Activated T-cell treated with anti-CD3 and anti-CD28 coated beads, Interleukin-2, amount 50 U/mL, for 72 hours (primary cell): Measurements from ENCODE around the gene CDH5. TPM values are rescaled to one million over a fixed set of nuclear protein-coding genes. Genes with fewer than 3 reads are reported as not detected.
"Not testable (repeated sequence)": the region's sequence is repeated elsewhere in the genome, so short reads cannot be mapped to it uniquely, and the experiment has no call there.

Experiments used
- ATAC-seq, 2 donors: fragments of 150-1000 bp; cut with Tn5 transposase; replicated peaks in 1 of 2; 2 replicates each; pipeline ENCODE4 v1.10.0; 2021; ENCODE audit warnings: moderate library complexity in 2 of 2, mild to moderate bottlenecking in 1 of 2
- DNase-seq, 2 donors: peaks; one replicate each; pipeline ENCODE4 v3.0.0; 2021 to 2022; ENCODE audit warnings: mixed read lengths in 1 of 2
- H3K27ac Mint-ChIP-seq: one replicate; pipeline ENCODE4 v1.8.0; 2022; ENCODE audit warnings: mild to moderate bottlenecking, moderate library complexity, mixed read lengths
- H3K27me3 Mint-ChIP-seq: one replicate; pipeline ENCODE4 v1.8.0; 2022; ENCODE audit warnings: low read depth, mixed read lengths
- H3K36me3 Mint-ChIP-seq, 2 donors: one replicate each; pipeline ENCODE4 v1.8.0; 2022; ENCODE audit warnings: mixed read lengths in 2 of 2, mild to moderate bottlenecking in 1 of 2; ENCODE audit not compliant: insufficient read depth in 2 of 2
- H3K4me1 Mint-ChIP-seq: one replicate; pipeline ENCODE4 v1.8.0; 2022; ENCODE audit warnings: low read depth, mixed read lengths
- H3K4me3 Mint-ChIP-seq, 2 donors: one replicate each; pipeline ENCODE4 v1.8.0; 2022; ENCODE audit warnings: mild to moderate bottlenecking in 2 of 2, mixed read lengths in 2 of 2, moderate library complexity in 2 of 2
- H3K9me3 Mint-ChIP-seq, 2 donors: one replicate each; pipeline ENCODE4 v1.8.0; 2022; ENCODE audit warnings: mixed read lengths in 2 of 2
- total RNA-seq, 2 donors: library from RNA; stranded (reverse); gene quantifications; one replicate each; pipeline ENCODE4 v1.2.3, GENCODE V29; 2022

The CDH5 gene
- not detected for total RNA-seq

- no peak for DNase-seq
- ATAC-seq: no peak
- no peaks in the 10 kb centered on the region for H3K9me3 Mint-ChIP-seq
- peaks cover 40% of the 10 kb centered on the region for H3K27me3 Mint-ChIP-seq
- H3K36me3 Mint-ChIP-seq: no peaks in the 10 kb centered on the region
- H3K27ac Mint-ChIP-seq: no peak within 1 kb of the TSS
- no peak within 1 kb of the TSS for H3K4me3 Mint-ChIP-seq
- H3K4me1 Mint-ChIP-seq: no peaks in the 10 kb centered on the region
Observed at GRCh38 chr16:66366433-66367299, at the start of gene CDH5. Gene CDH5 (plus strand): TSS chr16:66366691. CDS start chr16:66379338, 12,647 bp downstream.

- DNase-seq: no peak
- H3K9me3 Mint-ChIP-seq: no peaks in the 10 kb centered on the region
- H3K4me3 Mint-ChIP-seq: no peak overlapping the region
- no peaks in the 10 kb centered on the region for H3K36me3 Mint-ChIP-seq
- H3K4me1 Mint-ChIP-seq: peaks cover 5% of the 10 kb centered on the region
- ATAC-seq: no peak
- peaks cover 22% of the 10 kb centered on the region for H3K27me3 Mint-ChIP-seq
- no peak overlapping the region for H3K27ac Mint-ChIP-seq
Observed at GRCh38 chr16:66318505-66318904, 48.0 kb upstream of the CDH5 start.

DNA sequence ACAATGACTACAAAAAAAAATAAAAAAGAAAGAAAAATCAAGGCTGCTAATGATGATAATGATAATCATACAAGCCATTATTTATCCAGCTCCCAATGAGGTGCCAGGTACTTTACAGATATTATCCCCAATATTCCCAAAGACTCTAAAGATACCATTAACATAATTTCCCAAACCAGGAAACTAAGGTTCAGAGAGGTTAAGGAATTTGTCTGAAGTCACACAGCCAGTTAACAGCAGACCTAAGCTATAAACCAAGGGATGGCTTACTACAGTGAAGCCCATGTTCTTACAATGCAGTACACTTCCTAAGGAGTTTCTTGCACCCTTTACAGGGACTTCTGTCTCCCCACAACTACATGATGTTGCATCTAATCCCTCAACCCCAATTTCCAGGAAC, 45.7 kb upstream of the CDH5 start:
- Mint-ChIP-seq H3K9me3 (no peaks in the 10 kb centered on the region), H3K4me1 (no peaks in the 10 kb centered on the region), H3K27ac (no peak overlapping the region), H3K36me3 (no peaks in the 10 kb centered on the region), H3K27me3 (peaks cover 14% of the 10 kb centered on the region), H3K4me3 (no peak overlapping the region)
- DNase-seq (no peak), ATAC-seq (no peak)

- no peak overlapping the region for H3K27ac Mint-ChIP-seq
- ATAC-seq (no peak), DNase-seq (no peak)
- no peaks in the 10 kb centered on the region for H3K36me3 Mint-ChIP-seq
- no peak overlapping the region for H3K4me3 Mint-ChIP-seq
- H3K4me1 Mint-ChIP-seq: no peaks in the 10 kb centered on the region
- no peaks in the 10 kb centered on the region for H3K9me3 Mint-ChIP-seq
- peaks cover 8% of the 10 kb centered on the region for H3K27me3 Mint-ChIP-seq
Observed at GRCh38 chr16:66322174-66322573, 44.3 kb upstream of the CDH5 start.

GRCh38 chr16:66324815-66325515, 41.5 kb upstream of the CDH5 start:
- no peak overlapping the region for H3K4me3 Mint-ChIP-seq
- H3K4me1 Mint-ChIP-seq: no peaks in the 10 kb centered on the region
- ATAC-seq (no peak), DNase-seq (no peak)
- no peak overlapping the region for H3K27ac Mint-ChIP-seq
- H3K36me3 Mint-ChIP-seq: no peaks in the 10 kb centered on the region
- no peaks in the 10 kb centered on the region for H3K9me3 Mint-ChIP-seq
- H3K27me3 Mint-ChIP-seq: no peaks in the 10 kb centered on the region

DNA sequence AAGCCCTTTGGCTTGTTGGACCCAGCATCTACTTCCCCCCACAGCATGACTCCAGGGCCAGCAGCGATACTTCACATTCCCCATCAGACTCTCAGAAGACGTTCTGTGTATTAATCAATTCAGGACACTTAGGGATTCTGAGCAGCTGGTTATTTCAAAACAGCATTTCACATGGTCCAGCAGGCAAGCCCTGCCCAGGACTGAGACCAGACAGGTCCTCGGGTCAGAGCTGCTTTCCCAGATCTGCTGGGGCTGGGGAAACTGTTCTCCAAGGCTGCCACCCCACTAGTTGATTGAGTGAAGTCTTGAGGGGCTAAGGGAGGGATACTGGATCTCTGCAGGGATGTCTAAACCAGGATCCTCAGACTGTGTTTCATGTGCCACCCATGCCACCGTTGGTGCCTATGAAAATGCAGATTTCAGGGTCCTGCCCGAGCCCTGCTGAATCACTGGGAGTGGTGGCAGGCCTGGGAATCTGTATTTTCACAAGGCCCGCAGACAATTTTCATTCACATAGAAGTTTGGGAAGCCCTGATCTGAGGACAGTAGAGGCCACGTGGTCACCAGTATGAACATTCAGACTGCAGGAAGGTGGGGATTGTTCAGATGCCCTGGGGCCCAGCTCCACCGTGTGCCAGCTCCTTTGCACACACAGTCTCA, 40.6 kb upstream of the CDH5 start:
- H3K4me3 Mint-ChIP-seq: no peak overlapping the region

DNA sequence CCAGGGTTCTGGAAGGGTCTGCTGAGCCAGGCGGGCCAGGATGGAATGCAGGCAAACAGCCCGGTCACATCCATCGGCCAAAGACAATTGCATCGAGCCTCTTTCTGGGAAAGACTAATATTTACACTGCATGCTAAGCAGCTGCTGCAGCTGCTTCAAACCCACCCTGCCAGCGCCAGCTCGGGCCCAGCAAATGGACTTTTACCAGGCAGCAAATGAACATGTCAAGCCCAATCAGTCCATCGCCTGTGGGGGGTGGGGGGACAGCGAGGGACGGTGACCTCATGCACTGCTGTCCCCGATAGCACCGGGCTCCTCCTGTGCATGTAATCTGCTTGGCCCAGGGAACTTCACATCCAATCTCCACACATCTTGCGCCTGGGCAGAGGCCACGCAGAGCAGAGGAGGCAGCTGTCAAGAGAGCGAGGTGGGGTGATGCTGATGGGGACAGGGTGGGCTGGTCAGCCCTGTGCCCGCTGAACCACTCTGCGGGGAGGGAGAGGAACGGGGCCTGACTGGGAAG, 39.4 kb upstream of the CDH5 start:
- ATAC-seq (no peak), DNase-seq (no peak)
- no peaks in the 10 kb centered on the region for H3K36me3 Mint-ChIP-seq
- H3K27ac Mint-ChIP-seq: no peak overlapping the region
- H3K9me3 Mint-ChIP-seq: peaks cover 1 to 2% of the 10 kb centered on the region in 2 donors
- H3K4me3 Mint-ChIP-seq: no peak overlapping the region
- H3K27me3 Mint-ChIP-seq: peaks cover 8% of the 10 kb centered on the region
- H3K4me1 Mint-ChIP-seq: no peaks in the 10 kb centered on the region

More for the DNA sequence above, 40.6 kb upstream of the CDH5 start:
- Mint-ChIP-seq H3K4me1 (no peaks in the 10 kb centered on the region), H3K27me3 (peaks cover 4% of the 10 kb centered on the region), H3K9me3 (no peaks in the 10 kb centered on the region), H3K36me3 (no peaks in the 10 kb centered on the region), H3K27ac (no peak overlapping the region)
- ATAC-seq (no peak), DNase-seq (no peak)

DNA sequence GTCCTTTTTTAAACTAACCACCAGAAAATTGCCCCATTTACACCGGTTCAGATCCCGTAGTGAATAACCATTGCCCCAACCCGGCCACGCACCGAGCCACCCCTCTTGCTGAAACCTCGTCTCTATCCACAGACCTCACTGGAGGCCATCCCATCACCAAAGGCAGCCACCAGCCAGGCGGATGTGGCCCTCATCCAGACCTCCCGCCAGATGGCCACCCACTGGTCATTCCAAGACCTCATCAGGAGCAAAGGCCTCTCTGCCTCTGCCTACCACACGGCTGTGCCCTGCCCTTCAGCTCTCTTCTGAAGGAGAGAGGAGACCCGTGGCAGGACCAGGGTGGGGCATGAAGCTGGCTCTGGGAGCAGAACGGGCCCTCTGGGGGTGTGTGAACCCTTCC, 38.2 kb upstream of the CDH5 start:
- peaks cover 9% of the 10 kb centered on the region for H3K27me3 Mint-ChIP-seq
- H3K36me3 Mint-ChIP-seq: no peaks in the 10 kb centered on the region
- ATAC-seq: no peak
- no peaks in the 10 kb centered on the region for H3K4me1 Mint-ChIP-seq
- H3K4me3 Mint-ChIP-seq: no peak overlapping the region
- peaks cover 1 to 2% of the 10 kb centered on the region in 2 donors for H3K9me3 Mint-ChIP-seq
- DNase-seq: no peak
- no peak overlapping the region for H3K27ac Mint-ChIP-seq

DNA sequence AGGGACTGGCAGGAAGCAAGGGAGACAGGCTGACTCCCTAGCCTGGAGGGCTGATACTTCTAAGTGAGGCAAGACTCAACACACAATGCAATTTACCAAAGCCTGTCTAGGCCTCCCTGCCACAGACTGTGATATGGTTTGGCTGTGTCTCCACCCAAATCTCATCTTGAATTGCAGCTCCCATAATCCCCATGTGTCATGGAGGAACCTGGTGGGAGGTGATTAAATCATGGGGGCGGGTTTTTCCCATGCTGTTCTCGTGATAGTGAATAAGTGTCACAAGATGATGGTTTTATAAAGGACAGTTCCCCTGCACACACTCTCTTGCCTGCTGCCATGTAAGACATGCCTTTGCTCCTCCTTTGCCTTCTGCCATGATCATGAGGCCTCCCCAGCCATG, 35.0 kb upstream of the CDH5 start:
- not testable (repeated sequence) for H3K4me3 Mint-ChIP-seq, H3K27ac Mint-ChIP-seq, DNase-seq, ATAC-seq, H3K9me3 Mint-ChIP-seq, H3K4me1 Mint-ChIP-seq, H3K36me3 Mint-ChIP-seq
- H3K27me3 Mint-ChIP-seq: peaks cover 21% of the 10 kb centered on the region

DNA sequence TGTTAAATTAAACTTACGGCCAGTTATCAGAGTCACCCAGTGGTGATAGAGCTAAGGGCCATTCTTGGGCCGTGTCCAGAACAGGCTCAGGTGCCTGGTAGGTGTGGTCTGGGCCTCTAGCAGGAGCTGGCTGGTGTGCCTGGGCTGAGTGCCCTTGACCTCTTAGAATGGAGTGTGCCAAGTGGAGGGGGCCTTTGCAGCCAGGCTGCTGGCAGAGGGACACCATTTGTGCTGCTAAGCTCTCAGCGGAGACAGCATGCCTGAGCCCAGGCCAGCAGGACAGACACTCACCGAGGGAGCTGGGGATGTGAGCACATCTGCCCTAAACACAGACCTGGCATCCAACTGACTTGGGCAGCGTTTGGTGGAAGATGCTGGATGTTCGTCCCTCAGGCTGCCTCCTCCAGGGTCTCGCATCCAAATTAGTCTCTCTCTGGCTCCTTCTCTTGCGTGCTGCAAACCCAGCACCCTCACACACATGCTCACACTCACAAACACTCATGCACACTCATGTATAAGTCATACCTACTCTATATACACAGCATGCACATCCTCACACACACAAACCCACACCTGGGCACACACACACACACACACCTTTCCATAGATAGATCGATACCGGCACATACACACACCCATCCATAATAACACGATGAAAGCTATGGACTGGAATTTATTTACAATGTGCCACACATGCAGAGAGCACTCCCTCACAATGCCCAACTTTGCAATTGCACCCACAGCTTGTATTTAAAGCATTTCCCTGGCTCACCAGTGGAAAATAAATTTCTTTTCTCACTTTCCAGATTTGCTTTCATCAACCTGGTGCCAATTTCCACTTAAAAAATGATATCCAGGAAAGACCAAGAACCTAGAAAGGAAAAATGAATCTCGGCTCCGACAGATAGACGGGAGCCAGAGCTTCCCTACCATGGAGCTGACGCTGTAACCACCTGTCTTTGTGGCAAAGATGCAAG, 33.6 kb upstream of the CDH5 start:
- no peaks in the 10 kb centered on the region for H3K4me1 Mint-ChIP-seq
- H3K27ac Mint-ChIP-seq: no peak overlapping the region
- no peaks in the 10 kb centered on the region for H3K36me3 Mint-ChIP-seq
- peaks cover 1 to 2% of the 10 kb centered on the region in 2 donors for H3K9me3 Mint-ChIP-seq
- no peak overlapping the region for H3K4me3 Mint-ChIP-seq
- ATAC-seq (no peak), DNase-seq (no peak)
- H3K27me3 Mint-ChIP-seq: peaks cover 21% of the 10 kb centered on the region

DNA sequence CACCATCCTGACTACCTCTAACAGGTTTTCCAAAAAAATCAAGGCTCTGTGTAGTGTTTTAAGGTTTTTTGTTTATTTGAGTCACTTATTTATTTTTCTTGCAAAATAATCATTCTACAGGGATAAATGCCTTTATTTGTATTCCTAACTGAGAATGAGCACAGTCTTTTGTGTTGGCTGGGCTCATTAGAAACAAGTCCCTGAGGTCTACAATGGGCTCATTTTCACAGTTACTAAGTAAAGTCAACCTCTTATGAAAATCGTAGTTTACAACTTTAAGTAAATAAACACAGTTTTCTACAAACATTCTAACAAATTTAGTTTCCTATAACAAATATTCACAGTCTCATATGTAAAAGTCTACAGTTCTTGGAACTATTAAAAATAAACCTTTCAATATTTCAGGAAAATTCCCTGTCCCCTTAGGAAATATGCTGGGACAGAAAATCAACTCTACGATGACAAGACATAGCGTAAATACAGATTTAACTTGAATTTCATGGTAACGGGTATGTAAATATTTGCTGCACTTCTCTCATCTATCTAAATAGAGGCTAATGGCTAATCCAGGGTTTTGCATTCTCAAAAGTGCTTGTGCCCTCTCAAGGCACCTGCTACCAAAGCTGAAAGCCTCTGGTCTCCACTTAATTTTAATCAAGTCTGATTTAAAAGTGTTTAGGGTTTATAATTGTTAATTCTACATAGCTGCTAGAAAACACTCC, 31.5 kb upstream of the CDH5 start:
- no peak for ATAC-seq
- H3K27ac Mint-ChIP-seq: no peak overlapping the region
- no peaks in the 10 kb centered on the region for H3K36me3 Mint-ChIP-seq
- no peak for DNase-seq
- H3K9me3 Mint-ChIP-seq: peaks cover 1 to 2% of the 10 kb centered on the region in 2 donors
- peaks cover 21% of the 10 kb centered on the region for H3K27me3 Mint-ChIP-seq
- no peaks in the 10 kb centered on the region for H3K4me1 Mint-ChIP-seq
- H3K4me3 Mint-ChIP-seq: no peak overlapping the region
